Activated CD4-positive, alpha-beta T cell treated with anti-CD3 and anti-CD28 coated beads, Interleukin-2, amount 50 U/mL, for 48 hours (primary cell): ENCODE data around the gene TARS3.

Experiments
- DNase-seq, 2 experiments: peaks; one replicate each; pipeline ENCODE4 v3.0.0-alpha.2; 2020

TARS3 gene

GRCh38 chr15:101619615-101619865 lies 104.7 kb downstream of the TARS3 start:
- DNase-seq: no peak

DNA sequence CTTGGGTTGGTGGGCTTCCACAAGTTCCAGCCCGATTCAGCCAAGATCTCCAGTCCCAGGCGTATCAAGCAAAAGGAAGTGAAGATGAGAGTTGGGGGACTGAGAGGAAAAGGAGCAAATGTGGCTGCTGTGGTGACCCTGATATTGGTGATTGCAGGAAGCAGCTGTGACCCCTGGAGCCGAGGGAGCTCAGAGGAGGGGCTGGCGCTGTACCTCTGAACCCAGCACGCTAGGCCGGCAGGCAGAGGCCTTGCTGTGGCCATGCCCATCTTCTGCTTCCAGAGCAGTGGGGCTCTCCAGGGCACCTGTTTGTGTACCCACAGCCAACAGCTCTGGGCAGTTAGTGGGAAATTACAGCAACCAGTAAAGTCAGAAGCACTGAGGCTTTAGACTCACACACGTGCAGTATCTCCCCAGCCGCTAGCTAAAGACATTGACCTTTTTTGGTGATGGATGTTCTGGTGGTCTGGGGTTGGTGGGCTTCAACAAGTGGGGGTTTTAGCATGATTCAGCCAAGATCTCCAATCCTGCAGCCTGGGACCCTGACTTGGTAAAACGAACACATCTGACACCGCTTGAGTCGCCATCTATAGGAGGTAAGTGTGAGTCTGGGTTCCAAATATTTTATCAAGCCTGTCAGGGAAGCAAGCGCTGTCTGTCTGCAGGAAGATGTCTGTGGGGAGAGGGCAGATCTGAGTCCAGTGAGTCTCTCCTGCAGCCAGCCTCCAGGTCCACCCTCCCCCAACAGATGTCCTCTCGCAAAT lies 105.2 kb downstream of the TARS3 start:
- DNase-seq: no peak

- no peak for DNase-seq
Observed at GRCh38 chr15:101618076-101618475, 106.2 kb downstream of the TARS3 start.

DNA sequence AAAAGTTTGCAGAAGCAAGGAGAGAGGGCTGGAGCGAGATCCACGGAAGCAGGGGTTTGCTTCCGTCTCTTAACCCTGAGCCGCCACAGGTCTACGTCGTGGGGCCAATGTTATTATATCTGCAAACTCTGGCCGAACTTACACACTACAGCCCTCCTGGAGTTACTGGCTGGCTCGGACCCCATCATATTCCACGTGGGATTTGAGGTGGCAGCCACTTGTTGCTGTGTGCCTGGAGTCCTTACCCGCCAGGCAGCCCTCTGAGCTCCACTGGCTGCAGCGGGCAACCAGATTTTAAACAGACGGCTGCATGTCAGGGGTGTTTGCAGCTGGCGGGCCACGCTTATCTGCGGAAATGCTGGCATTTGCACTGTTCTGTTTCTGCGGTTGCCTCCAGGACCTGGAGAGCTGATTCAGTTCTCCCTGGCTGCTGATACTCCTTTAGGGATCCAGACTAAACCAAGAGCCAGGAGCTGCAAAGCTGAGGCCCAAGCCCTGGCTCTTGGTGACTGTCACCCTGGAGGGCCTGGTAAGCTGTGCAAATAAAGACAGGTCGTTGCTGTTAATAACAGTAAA lies 106.8 kb downstream of the TARS3 start:
- DNase-seq: no peak

- no peak for DNase-seq
Observed at GRCh38 chr15:101615986-101616848, 108.1 kb downstream of the TARS3 start.

DNA sequence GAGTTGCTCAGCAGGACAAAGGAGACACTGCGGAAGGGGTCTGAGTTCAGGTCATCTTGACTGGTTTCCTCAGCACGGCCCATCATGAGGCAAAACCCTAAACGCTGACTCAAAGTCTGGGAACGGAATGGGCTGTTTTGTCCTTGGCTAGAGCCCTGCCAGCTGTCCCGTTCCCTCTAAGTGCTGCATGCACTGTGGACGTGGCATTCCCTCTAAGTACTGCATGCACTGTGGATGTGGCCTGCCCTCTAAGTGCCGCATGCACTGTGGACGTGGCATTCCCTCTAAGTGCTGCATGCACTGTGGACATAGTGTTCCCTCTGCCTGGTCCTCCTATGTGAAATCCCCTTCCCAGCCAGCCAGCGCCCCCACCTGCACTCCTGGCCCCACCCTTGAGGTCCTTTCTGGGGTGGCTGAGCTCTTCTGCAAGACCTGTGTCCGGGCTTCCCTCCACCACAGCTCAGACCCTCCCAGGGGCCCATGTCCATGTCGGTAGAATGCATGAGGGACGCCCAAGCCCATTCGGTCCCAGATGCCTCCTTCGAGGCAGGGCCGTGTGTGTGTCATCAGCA lies 108.8 kb downstream of the TARS3 start:
- no peak for DNase-seq

DNA sequence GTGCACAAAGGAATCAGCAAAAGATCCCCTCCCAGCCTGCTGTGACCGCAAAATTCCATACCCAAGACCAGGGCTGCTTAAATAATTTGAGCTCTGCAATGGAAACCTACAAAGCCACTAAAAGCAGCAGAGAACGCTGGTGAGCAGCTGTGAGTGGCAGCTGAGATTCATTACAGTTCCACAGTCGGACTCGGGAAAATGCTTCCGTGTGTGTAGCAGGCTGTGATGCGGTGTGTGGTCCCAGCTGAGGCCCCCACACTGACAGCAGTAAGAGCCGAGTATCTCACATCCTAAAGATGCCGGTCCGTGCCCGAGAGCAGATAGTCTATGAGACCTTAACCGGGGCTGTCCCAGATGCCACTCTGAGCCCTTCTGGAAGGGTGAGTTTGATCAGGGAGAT lies 109.5 kb downstream of the TARS3 start:
- DNase-seq: no peak

DNA sequence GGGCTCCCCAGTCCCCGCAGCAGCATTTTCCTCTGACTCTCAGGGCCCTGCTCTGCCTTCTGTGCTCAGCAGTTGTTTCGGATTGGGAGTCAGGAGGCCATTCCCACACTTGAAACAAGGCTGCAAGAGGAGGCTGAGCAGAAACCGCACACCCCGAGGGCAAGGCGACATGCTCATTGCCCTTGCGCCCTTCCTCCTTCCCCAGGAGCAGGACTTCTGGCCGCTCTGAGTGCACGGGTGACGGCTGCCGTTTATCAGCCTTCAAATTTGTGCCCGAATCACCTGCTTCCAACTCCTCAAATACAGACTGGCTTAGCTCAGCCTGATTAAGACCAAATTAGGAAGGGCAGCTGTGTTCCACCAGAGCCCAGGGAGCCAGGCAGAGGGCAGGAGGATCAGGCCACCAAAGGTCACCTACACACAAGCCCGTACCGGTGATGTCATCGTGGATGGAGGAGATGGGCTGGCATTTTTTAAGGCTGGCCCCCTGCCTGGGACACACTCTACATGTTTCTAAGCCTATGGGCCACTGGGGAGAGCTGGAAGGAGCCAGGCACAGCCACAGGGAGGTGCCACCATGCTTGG lies 110.2 kb downstream of the TARS3 start:
- no peak for DNase-seq

GRCh38 chr15:101613130-101614000 lies 110.9 kb downstream of the TARS3 start:
- DNase-seq: no peak

- DNase-seq: no peak
Observed at GRCh38 chr15:101612676-101613075, 111.6 kb downstream of the TARS3 start.

- DNase-seq: no peak
Observed at GRCh38 chr15:101611580-101612299, 112.5 kb downstream of the TARS3 start.

DNA sequence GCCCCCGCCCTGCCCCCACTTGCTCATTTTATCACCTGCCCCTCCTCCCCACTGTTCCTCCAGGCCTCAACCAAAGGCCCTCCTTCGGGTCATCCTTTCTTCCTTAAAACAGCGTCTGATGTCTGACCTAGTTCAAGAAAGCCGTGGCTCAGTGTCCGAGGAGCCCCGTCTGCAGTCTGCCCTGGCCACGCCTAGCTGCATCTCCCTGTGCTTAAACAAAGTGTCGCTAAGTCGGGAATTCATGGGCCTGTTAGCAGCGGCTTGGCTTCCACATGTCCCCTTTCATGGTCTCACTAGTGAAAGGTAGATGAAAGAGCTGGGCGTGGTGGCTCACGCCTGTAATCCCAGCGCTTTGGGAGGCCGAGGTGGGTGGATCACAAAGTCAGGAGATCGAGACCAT lies 113.3 kb downstream of the TARS3 start:
- DNase-seq: no peak

GRCh38 chr15:101610611-101611000 lies 113.7 kb downstream of the TARS3 start:
- no peak for DNase-seq

DNA sequence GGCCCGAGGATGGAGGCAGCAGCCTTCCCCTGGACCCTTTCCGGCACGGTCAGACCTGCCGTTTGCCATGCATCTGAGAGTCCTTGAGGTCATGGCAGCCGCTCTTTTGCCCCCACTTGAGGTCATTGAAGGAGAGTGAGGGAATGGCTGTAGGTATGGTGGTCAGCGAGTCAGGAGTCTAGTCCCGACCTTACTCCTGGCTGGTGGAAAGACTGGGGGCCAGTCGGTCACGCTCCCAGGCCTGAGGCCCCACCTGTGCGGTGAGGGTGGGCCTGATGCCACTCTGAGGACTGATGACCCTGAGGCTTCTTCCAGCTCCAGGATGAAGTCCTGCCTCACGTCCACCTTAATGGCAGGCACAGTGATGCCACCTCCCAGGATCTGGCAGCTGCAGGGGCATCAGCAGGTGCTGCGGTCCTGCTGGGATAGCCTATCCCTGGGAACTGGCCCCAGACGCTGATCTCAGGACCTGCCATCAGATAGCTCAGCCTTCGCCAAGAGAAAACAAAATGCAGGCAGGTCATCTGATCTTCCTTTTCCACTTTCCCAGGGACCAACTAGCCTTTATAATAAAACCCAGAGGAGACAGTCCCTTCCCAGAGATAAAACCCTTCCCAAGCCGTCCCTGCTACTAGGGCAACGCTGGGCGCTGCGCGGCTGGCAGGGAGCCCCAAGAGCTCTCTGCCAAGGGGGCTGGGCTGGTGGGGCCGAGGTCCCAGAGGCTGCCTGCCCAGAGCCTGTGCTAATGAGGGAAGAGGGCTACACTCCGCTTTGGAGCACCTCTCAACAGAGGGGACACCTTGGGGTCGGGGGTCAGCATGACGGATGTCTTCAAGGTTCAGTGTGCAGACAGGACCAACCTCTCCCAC lies 114.3 kb downstream of the TARS3 start:
- DNase-seq: no peak

GRCh38 chr15:101608201-101608600 lies 116.1 kb downstream of the TARS3 start:
- DNase-seq: no peak

DNA sequence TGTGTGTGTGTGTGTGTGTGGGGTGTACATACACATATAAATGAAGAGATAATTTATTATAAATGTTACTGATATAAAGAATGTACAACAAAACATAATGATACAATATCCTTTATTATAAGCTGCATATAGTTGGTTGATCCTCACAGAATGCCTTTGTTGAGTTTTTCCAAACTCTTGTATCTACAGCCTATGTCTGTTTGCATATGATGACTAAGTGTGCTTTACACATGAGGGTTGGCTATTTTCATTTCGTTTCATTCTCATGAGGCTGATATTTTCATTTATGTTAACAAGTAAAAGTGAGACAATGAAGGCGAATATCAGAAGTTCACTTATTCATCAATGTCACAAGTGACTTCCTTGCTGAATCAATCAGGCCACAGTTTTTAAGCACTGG lies 117.2 kb downstream of the TARS3 start:
- no peak for DNase-seq

DNA sequence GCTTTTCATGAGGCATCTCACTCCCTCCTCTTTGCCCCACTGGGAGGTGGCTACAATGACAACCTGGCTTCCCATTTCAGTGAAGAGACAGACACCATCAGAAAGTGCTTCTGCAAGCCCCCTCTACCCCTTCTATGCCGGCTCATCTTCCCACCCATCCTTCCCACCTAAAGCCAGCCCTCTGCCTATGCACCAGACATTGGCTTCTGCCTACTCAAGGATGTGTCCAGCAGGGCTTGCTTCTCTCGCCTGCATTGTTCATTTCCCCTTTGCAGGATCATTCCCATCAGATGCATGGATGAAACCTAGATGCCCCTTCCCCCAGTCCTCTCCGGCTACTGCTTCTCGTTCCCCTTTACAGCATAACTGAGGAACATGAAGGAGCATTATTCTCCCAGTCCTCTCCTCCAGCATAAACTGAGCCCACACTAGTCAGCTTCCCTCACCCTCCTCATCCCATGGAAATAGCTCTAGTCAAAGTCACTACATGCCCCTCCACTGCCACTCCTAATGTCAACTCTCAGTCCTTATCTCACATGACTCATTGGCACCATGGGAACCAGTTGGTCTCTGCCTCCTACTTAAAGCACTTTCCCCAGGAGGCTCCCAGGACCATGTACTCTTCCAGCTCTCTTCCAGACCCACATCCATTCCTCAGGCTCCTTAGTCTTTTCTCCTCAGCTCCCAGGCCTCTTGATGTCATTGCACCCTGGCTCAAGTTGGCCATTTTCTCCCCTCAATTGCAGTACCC lies 120.0 kb downstream of the TARS3 start:
- DNase-seq: no peak
